RPMI7951 (cell line): Measurements from ENCODE around the gene TMEM203. TPM values are rescaled to one million over a fixed set of nuclear protein-coding genes. Genes with fewer than 3 reads are reported as not detected.

ENCODE experiments used
- DNase-seq: peaks from one replicate; pipeline ENCODE4 v3.0.0-alpha.2; 2012; ENCODE audit warnings: low read depth
- total RNA-seq: library from RNA; depleted of rRNA; stranded (reverse); fragments of >200 nt; shearing (Covaris generic); gene quantifications from 2 replicates; pipeline ENCODE4 v1.2.3, GENCODE V29; 2014

Gene TMEM203
- total RNA-seq, 1 experiment from 2014 or later: 40.0 TPM

- no peak for DNase-seq
These were observed 38.1 kb downstream of the TMEM203 start for GRCh38 chr9:137167277-137167746.

- no peak for DNase-seq
These were observed 38.8 kb downstream of the TMEM203 start for GRCh38 chr9:137166380-137167229.

- no peak for DNase-seq
These were observed 40.1 kb downstream of the TMEM203 start for GRCh38 chr9:137165250-137165836.

- DNase-seq: no peak
These were observed 40.8 kb downstream of the TMEM203 start for GRCh38 chr9:137164370-137165249.

GRCh38 chr9:137163805-137164204 lies 41.6 kb downstream of the TMEM203 start:
- DNase-seq: no peak

- DNase-seq: peak; percentile 31
These were observed 42.1 kb downstream of the TMEM203 start for GRCh38 chr9:137163365-137163715.

- DNase-seq: no peak
These were observed 42.7 kb downstream of the TMEM203 start for GRCh38 chr9:137162505-137163364.

- DNase-seq: no peak
These were observed 43.6 kb downstream of the TMEM203 start for GRCh38 chr9:137161558-137162486.

GRCh38 chr9:137160716-137161557 lies 44.5 kb downstream of the TMEM203 start:
- DNase-seq: no peak

- no peak for DNase-seq
These were observed 45.4 kb downstream of the TMEM203 start for GRCh38 chr9:137160054-137160425.

- DNase-seq: no peak
These were observed 46.1 kb downstream of the TMEM203 start for GRCh38 chr9:137159105-137160053.

- no peak for DNase-seq
These were observed 46.8 kb downstream of the TMEM203 start for GRCh38 chr9:137158625-137159024.

- peak; percentile 23 for DNase-seq
These were observed 47.6 kb downstream of the TMEM203 start for GRCh38 chr9:137157618-137158415.

GRCh38 chr9:137156567-137157375 lies 48.7 kb downstream of the TMEM203 start:
- peak; percentile 26 for DNase-seq
